CD1c-positive myeloid dendritic cell (primary cell): ENCODE data around the gene CCDC154.

Source experiments
- DNase-seq: peaks from one replicate; pipeline ENCODE4 v3.0.0-alpha.2; 2016; ENCODE audit errors: extremely low spot score

The CCDC154 gene

GRCh38 chr16:1420111-1420539 lies 24.2 kb downstream of the CCDC154 start:
- DNase-seq, result peak; percentile 3

DNA sequence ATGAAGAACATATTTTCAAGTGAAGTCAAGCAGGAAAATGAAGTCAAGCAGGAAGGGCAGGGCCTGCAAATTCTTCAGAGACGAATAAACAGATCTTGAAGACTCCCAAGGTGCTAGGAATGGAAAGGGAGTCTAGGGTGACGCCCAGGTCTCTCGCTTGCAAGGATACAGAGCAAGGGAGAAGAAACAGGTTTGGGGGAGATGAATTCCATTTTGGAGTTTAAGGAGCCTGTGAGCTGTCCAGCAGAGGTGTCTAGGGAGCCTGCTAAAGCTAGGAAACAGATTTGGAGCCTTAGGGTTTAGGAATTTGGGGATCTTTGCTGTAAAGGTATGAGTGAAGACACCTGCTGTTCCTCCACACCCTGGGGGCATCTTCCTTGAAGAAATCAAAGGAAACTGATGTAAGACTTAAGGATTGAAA lies 27.8 kb downstream of the CCDC154 start:
- DNase-seq, result no peak

GRCh38 chr16:1414532-1415260 lies 29.7 kb downstream of the CCDC154 start, which contains the start of gene UNKL:
Gene UNKL (minus strand): TSS chr16:1414704. CDS start chr16:1414691, 13 bp downstream.
- DNase-seq, result peak; percentile 77

DNA sequence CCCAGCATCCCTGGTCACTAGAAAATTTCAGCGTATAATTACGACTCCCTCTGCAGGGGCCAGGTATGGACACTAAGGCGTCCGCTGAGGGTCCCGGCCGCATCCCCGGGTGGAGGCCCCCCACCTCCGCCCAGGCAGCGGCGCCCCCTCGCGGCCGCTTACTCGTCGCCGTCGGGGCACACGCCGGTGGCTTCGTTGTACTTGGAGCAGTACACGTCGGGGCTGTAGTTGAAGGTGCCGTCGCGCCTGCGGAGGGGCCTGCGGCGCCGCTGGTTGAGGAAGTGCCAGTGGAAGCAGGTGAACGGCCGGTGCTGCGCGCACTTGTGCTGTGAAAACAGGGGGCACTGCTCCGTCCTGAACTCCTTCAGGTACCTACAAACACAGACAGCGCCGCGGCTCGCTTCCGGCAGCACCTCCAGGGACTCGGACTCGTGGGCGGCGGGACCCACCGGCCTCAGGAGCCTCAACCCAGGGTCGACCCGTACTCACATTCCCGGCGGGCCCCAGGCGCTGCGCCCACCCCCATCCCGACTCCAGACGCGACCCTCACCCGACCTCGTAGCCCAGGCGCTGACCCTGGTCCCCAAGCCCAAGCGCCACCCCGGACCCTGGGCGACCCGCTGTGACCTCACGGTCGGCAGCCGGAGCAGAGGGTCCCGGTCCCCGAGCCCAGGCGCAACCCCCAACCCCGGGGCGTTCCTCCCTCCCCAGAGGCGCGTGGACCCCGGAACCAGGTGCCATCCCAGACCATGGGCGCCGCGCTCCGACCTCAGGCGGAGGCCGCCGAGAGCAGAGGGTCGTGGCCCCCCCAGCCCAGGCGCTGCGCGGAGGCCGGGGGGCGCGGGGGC lies 30.4 kb downstream of the CCDC154 start:
- DNase-seq, result peak; percentile 53

GRCh38 chr16:1412847-1413246 lies 31.5 kb downstream of the CCDC154 start:
- no peak for DNase-seq

- peak; percentile 93 for DNase-seq
Measured at GRCh38 chr16:1408171-1408837, 36.1 kb downstream of the CCDC154 start.

DNA sequence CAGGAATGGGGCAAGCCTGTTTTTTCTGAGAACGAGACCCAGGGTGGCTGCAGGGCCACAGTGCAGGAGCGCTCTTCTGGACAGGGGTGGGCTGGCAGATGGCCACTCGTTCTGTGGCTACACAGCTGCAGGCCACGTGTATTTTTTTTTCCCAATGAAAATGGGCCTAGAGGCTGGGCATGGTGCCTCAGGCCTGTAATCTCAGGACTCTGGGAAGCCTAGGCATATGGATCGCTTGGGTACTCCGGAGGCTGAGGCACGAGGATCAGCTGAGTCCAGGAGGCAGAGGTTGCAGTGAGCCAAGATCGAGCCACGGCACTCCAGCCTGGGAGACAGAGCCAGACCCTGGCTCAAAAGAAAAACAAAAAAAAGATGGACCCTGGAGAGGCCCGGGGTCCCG lies 36.6 kb downstream of the CCDC154 start:
- DNase-seq, result no peak

DNA sequence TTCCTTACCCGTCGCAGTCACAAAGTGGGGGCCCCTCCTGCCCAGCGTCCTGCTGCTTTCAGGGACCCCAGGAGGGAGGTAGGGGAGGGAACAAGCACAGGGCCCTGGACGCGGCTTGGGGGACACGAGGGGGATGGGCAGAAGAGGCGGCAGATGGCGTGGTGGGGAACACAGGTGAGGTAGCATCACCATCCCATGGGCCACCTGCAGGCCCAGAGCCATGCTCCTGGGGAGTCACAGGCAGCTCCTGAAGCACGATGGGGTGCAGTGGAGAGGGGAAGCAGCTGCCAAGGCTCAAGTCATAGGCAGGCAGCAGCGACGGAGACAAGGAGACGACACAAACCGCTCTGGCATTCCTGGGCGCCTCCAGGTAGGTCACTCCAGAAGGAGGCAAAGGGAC lies 40.6 kb downstream of the CCDC154 start:
- DNase-seq, result no peak

GRCh38 chr16:1403036-1403435 lies 41.3 kb downstream of the CCDC154 start:
- no peak for DNase-seq

GRCh38 chr16:1401758-1402154 lies 42.6 kb downstream of the CCDC154 start:
- DNase-seq, result no peak

DNA sequence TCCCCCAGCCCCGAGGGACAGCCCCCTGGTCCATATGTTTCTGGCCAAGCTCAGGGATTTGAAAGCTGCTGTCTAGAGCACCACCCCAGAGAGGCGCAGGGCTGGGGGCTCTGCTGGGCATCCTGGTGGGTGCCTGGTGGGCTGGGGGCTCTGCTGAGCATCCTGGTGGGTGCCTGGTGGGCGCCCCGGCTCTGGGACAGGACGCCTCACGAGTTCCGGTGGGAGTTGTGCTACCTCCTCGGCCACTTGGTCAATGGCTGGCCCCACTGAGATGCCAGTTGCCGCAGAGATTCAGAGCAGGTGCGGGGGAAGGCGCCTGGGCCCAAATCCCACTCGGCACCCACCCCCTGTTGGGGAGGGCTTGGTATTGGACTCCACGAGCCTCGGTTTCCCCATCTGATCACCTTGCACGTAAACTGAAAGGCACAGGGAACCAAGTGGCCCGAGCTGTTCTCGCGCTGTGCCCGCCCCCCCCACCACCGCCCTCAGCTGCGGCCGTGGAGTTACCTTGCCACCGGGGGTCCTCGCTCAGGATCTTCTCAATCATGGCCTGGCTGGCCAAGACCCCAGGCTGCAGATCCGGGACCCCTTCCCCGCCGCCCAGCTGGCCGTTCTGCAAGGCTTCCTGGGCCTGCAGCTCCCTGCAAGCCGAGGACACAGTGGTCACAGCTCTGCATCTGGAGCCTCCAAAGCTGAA lies 43.1 kb downstream of the CCDC154 start:
- no peak for DNase-seq

GRCh38 chr16:1398826-1399581 lies 45.4 kb downstream of the CCDC154 start:
- no peak for DNase-seq

GRCh38 chr16:1398351-1398750 lies 46.0 kb downstream of the CCDC154 start:
- no peak for DNase-seq

DNA sequence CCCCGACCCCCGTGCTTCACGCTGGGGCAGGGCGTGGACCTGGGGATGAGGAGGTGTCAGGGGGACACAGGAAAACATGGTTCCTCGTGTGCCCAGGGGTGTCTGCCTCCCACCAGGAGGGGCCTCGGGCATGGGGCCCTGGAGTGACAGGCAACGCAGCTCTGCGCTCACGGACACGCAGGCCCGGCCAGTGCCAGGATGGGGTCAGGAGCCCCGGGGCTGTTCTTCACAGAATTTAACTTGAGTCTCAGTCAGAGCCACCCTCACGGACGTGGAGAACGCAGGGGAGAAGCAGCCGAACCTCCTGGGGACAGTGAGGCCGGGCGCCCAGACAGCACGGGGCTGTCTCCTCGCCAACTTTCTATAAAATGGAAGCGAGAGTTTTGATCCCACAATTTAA lies 46.6 kb downstream of the CCDC154 start:
- no peak for DNase-seq

GRCh38 chr16:1395444-1396031 lies 48.8 kb downstream of the CCDC154 start:
- no peak for DNase-seq

DNA sequence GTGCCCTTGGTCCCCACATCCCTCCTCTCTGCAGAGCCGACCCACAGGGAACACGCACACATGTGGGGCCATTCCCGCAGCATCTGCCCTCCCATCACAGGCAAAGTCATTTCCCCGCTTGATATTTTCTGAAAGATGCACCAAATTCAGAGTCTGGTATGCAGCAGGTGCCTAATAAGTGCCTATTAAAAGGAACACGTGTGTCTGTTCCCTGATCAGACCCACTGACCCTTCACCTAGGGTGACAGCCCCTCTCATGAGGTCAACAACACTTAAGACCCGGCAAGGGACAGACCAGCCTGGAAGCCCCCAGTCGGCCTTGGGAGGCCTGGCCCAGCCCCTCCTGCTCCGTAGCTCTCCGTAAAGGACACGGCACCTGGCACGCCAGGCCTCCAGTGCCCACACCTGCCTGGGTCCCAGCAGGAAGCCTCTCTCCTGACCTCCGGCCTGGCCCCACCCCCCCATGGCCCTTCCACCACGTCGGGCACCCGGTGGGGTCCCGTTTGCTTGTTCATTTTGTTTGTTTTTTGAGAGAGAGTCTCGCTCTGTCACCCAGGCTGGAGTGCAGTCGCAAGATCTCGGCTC lies 49.9 kb downstream of the CCDC154 start:
- no peak for DNase-seq

GRCh38 chr16:1393613-1394176 lies 50.7 kb downstream of the CCDC154 start:
- DNase-seq, result no peak

DNA sequence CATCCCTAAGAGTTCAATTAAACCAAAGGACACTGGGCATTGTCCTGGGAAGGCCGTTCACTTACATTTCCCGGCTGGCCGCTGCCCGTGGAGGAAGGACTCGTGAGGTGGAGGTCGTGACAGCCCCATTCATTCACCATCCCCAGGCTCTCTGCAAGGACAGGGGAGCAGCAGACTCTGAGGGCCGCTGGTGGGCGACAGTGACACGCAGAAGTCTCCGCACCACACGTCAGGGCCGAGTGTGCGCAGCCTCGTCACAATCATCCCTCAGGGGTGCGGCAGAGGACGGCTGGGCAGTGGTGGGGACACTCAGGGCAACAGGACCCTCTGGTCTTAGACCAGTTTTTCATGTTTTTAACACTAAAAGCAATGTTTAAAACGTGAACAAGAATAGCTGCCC lies 51.5 kb downstream of the CCDC154 start:
- no peak for DNase-seq

- DNase-seq, result no peak
Measured at GRCh38 chr16:1390239-1390779, 54.0 kb downstream of the CCDC154 start.

DNA sequence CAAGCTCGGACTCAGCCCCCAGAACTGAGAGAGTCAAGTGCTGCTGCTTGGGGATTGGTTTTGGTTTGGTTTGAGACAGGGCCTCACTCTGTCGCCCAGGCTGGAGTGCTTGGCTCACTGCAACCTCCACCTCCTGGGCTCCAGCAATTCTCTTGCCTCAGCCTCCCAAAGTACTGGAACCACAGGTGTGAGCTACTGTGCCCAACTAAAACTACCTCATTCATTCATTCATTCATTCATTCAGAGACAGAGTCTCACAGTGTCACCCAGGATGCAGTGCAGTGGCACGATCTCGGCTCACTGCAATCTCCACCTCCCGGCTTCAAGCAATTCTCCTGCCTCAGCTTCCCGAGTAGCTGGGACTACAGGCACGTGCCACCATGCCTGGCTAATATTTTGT lies 54.6 kb downstream of the CCDC154 start:
- no peak for DNase-seq
